Transverse colon (tissue), 4 donors: ENCODE results near the gene GIPR. TPM values are rescaled to one million over a fixed set of nuclear protein-coding genes. Genes with fewer than 3 reads are reported as not detected.
A peak's percentile ranks its signal among the peaks of the same experiment; 100 is the strongest.

Experiments used
- DNase-seq: peaks from one replicate; pipeline ENCODE4 v3.0.0-alpha.2; 2019
- H3K27ac ChIP-seq, 4 donors: fragments of 200-600 bp; sonication (generic); 2 replicates each; pipeline ENCODE4 v1.5.1; 2016 to 2018; ENCODE audit warnings: inconsistent platforms in 4 of 4
- H3K27me3 ChIP-seq: fragments of 200-600 bp; sonication (generic); 2 replicates; pipeline ENCODE4 v1.5.1; 2017; ENCODE audit warnings: inconsistent platforms
- H3K36me3 ChIP-seq, 4 donors: fragments of 200-600 bp; sonication (generic); 2 replicates each; pipeline ENCODE4 v1.5.1; 2017 to 2019; ENCODE audit warnings: inconsistent platforms in 4 of 4
- H3K4me1 ChIP-seq, 4 donors: fragments of 200-600 bp; sonication (generic); 2 replicates each; pipeline ENCODE4 v1.5.1; 2017 to 2020; ENCODE audit warnings: inconsistent platforms in 4 of 4
- H3K4me3 ChIP-seq, 4 donors: fragments of 200-600 bp; sonication (generic); 1 replicate in 1 of 4; 2 replicates in 3 of 4; pipeline versions ENCODE4 v1.5.1 to v1.6.1; 2017 to 2019; ENCODE audit warnings: inconsistent platforms in 4 of 4
- H3K9me3 ChIP-seq, 2 donors: fragments of 200-600 bp; sonication (generic); 2 replicates each; pipeline ENCODE4 v1.5.1; 2017 to 2019; ENCODE audit warnings: inconsistent platforms in 2 of 2
- EP300 ChIP-seq: sonication (generic); formaldehyde crosslinking; IDR thresholded peaks from one replicate; pipeline ENCODE4 v1.6.1; 2017; ENCODE audit warnings: antibody characterized with exemption, low read depth
- POLR2A ChIP-seq: fragments of 450-650 bp; IDR thresholded peaks from one replicate; pipeline ENCODE4 v1.6.1; 2016; ENCODE audit warnings: antibody characterized with exemption, mild to moderate bottlenecking, moderate library complexity
- POLR2AphosphoS5 ChIP-seq, 3 donors: sonication (generic); formaldehyde crosslinking; IDR thresholded peaks; one replicate each; pipeline ENCODE4 v1.6.1; 2016; ENCODE audit warnings: antibody characterized with exemption in 3 of 3
- WGBS, 2 donors: methylation state at CpG; one replicate each; pipeline ENCODE4 v1.1.5; 2018; ENCODE audit warnings: low coverage in 1 of 2; 5-methylcytosine and 5-hydroxymethylcytosine counted together
- in situ Hi-C, 4 donors: fragments of 200-750 bp; cut with MboI; loops; one replicate each; pipeline versions ENCODE4 v1.15.0 to v1.15.1; 2017; ENCODE audit warnings: low sequenced_read_pairs in 3 of 4, low pct_ligation_motif_present in 1 of 4, low pct_unique_long_range_greater_than_20kb in 1 of 4
- intact Hi-C: fragments of 100-400 bp; cut with DNase I; formaldehyde crosslinking; loops from one replicate; pipeline ENCODE4 v1.15.1; 2023; ENCODE audit warnings: low total_unique reads
- total RNA-seq, 4 donors: library from RNA; depleted of rRNA; stranded (reverse); fragments of >200 nt; gene quantifications; one replicate each; pipeline ENCODE4 v1.1.0, GENCODE V29; 2016
- TF ChIP-seq, protein P1 (sequence below), 5 experiments: fragments of 200-600 bp in 3 of 5; fragments of 450-650 bp in 2 of 5; sonication (generic) in 3 of 5; IDR thresholded peaks; 1 replicate in 2 of 5; 2 replicates in 3 of 5; pipeline ENCODE4 v1.5.1; 2016 to 2017; ENCODE audit warnings: antibody characterized with exemption in 5 of 5, inconsistent platforms in 3 of 5, mild to moderate bottlenecking in 2 of 5, moderate library complexity in 1 of 5

Gene GIPR
- total RNA-seq, 4 donors from 2014 or later = 10.1 to 40.4 (median 14.1) TPM

DNA sequence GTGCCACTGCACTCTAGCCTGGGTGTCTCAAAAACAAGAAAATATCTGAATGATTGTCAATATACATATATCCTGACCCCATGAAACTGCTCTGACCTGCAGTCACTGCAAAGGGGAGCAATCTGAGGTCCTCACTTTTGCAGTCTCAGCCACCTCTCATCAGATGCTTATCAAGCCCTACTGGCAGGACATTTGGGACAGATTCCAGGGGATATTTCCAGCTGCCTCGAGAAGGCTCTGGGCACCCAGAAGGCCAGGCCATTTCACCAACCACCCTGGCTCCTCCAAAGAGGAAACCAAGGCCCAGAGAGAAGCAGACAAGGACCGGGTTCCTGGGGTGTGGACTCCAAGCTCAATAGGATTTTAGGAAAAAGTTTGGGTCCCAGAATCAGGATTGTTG is 31.1 kb upstream of the GIPR start:
- TF ChIP-seq EP300 (no peak), POLR2A (no peak), POLR2AphosphoS5 (IDR thresholded peaks at IDR 0.05) (no peak)
- TF ChIP-seq, protein P1, sequence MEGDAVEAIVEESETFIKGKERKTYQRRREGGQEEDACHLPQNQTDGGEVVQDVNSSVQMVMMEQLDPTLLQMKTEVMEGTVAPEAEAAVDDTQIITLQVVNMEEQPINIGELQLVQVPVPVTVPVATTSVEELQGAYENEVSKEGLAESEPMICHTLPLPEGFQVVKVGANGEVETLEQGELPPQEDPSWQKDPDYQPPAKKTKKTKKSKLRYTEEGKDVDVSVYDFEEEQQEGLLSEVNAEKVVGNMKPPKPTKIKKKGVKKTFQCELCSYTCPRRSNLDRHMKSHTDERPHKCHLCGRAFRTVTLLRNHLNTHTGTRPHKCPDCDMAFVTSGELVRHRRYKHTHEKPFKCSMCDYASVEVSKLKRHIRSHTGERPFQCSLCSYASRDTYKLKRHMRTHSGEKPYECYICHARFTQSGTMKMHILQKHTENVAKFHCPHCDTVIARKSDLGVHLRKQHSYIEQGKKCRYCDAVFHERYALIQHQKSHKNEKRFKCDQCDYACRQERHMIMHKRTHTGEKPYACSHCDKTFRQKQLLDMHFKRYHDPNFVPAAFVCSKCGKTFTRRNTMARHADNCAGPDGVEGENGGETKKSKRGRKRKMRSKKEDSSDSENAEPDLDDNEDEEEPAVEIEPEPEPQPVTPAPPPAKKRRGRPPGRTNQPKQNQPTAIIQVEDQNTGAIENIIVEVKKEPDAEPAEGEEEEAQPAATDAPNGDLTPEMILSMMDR (IDR thresholded peaks at IDR 0.05) = no peak
- no peak overlapping the region for H3K27ac ChIP-seq
- peaks cover 3 to 37% (median 28%) of the 10 kb centered on the region in 4 donors for H3K4me1 ChIP-seq
- intact Hi-C loops (no loop called here), in situ Hi-C loops (no loop called here)
- H3K36me3 ChIP-seq = no peaks in the 10 kb centered on the region
- no peak overlapping the region for H3K4me3 ChIP-seq
- H3K9me3 ChIP-seq = no peaks in the 10 kb centered on the region
- DNase-seq = no peak
- no peaks in the 10 kb centered on the region for H3K27me3 ChIP-seq
- 72% methylated on average over 2 of the region's 2 CpGs; no CpG with 5 or more reads in 1 of the 2 donors for WGBS, 2 donors

DNA sequence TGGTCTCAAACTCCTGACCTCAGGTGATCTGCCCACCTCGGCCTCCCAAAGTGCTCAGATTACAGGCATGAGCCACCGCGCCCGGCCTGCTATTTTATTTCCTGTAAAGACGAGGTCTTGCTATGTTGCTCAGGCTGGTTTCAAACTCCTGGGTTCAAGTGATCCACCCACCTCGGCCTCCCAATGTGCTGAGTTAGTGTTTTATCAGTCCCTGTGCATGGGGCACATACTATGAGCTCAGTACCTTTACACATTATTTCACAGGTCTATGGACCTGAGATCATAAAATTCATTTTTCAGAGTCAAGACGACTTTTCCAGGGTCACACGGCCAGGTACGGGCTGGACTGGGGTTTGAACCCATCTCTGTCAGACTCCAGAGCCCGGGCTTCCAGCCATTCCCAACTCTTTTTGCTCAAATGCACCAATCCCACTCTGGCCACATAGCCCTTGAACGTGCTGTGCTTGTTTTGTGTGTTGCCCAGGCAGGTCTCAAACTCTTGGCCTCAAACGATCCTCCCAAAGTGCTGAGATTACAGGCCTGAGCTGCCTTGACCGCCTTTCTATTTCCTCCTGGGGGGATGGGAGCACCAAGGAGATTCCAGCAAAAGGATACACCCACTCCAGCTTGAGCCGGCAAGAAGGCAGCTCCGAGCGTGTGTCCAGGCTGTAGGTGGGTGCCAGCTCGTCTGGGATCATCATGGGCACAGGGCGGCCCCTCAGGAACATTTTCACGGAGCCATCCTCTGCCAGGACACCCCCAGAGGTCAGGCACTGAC is 29.9 kb upstream of the GIPR start:
- Histone ChIP-seq H3K36me3 (no peaks in the 10 kb centered on the region), H3K4me3 (peak overlapping the region in 3 of 4 donors; percentile 62 to 75 (median 65)), H3K27ac (peak overlapping the region; percentile 42 to 87 (median 82)), H3K27me3 (no peaks in the 10 kb centered on the region), H3K4me1 (peaks cover 3 to 43% (median 36%) of the 10 kb centered on the region in 4 donors), H3K9me3 (no peaks in the 10 kb centered on the region)
- TF ChIP-seq POLR2A = peak; percentile 63
- TF ChIP-seq EP300 = no peak
- peak in 1 of 3 donors; percentile 29 for TF ChIP-seq POLR2AphosphoS5 (IDR thresholded peaks at IDR 0.05)
- 55% methylated on average over 19 of the region's 19 CpGs; no CpG with 5 or more reads in 1 of the 2 donors for WGBS, 2 donors
- in situ Hi-C loops = no loop called here
- DNase-seq = peak; percentile 63
- intact Hi-C loops = no loop called here

DNA sequence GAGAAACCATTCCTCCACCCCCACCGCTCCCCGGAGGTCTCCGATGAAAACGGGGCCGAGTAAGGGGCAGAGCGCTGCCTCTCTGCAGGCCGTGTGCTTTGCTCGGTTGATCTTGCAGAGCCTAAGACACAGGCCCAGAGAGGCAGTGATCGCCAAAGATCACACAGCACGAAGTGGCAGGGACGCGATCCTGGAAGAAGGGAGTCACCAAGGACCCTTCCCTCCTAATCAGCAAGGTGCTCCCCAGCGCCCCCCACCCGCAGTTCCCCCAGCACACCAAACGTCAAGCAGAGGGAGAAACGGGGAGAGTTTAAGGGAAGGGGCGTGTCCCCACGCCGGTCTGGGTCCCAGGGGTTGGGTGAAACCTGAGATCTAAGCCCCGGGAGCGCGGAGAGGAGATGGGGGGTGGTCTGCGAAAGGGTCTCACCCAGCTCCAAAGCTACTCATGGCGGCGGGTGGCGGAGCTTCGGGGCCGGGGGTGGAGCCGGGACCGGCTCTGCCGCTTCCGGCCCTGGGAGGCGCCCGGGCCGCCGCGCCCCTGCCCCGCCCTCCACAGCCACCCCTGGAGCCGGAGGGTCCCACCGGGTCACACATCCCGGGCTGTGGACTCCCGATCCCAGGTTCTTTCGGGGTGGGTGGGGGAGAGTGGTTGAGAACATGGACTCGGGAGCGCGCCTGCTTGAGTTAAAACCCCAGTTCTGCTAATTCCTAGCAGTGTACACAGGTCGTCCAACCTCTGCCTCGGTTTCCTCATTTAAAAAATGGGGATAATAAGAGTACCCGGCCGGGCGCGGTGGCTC is 28.9 kb upstream of the GIPR start, which contains the start of gene EML2:
EML2 (minus strand) TSS at position 468 of the 800 bp plus-strand sequence; CDS start at position 447, 21 bp downstream.
- Histone ChIP-seq H3K27ac (peak within 1 kb of the TSS; percentile 42 to 87 (median 82)), H3K4me3 (peak within 1 kb of the TSS; percentile 52 to 75 (median 64)), H3K27me3 (peaks cover 9% of the 10 kb centered on the region), H3K4me1 (peaks cover 3 to 49% (median 43%) of the 10 kb centered on the region in 4 donors), H3K9me3 (no peaks in the 10 kb centered on the region), H3K36me3 (no peaks in the 10 kb centered on the region)
- intact Hi-C loops (no loop called here), in situ Hi-C loops (no loop called here)
- TF ChIP-seq EP300 (no peak), POLR2AphosphoS5 (IDR thresholded peaks at IDR 0.05) (peak in 1 of 3 donors; percentile 25), POLR2A (peak; percentile 41)
- TF ChIP-seq, protein P1 (IDR thresholded peaks at IDR 0.05) = peak in 2 of 5 experiments; percentile 9
- DNase-seq = peak; percentile 80
- 1 to 7% methylated on average over 5 to 52 of the region's 52 CpGs for WGBS, 2 donors

DNA sequence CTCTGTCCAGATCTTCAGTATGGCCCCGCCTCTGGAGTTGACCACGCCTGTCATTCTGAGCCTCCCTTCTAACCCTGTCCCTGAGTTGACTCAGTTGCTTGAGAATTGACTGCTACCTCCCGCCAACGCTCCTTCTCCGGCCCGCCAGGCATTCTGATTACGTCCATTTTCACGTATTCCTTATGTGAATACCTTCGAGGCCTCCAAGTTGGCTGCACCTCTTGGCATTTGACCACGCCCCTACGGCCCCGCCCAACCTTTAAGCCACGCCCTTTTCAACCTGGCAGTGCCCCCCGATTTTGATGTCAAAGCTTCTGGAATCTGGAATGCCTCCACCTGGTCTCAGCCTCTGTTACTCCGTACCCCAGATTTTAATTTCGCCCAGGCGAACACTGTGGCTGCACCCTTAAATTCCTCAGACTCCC is 27.2 kb upstream of the GIPR start:
- Histone ChIP-seq H3K9me3 (no peaks in the 10 kb centered on the region), H3K4me1 (peaks cover 3 to 55% (median 50%) of the 10 kb centered on the region in 4 donors), H3K27ac (peak overlapping the region; percentile 83 to 90 (median 86)), H3K36me3 (no peaks in the 10 kb centered on the region), H3K4me3 (no peak overlapping the region), H3K27me3 (peaks cover 25% of the 10 kb centered on the region)
- DNase-seq = peak; percentile 34
- in situ Hi-C loops = no loop called here
- TF ChIP-seq EP300 (no peak), POLR2AphosphoS5 (IDR thresholded peaks at IDR 0.05) (no peak), POLR2A (no peak)
- TF ChIP-seq, protein P1 (IDR thresholded peaks at IDR 0.05) = no peak
- intact Hi-C loops = no loop called here
- WGBS, 2 donors = 58% methylated on average over 14 to 17 of the region's 17 CpGs
